ENCODE data around the gene DCHS2. TPM values are rescaled to one million over a fixed set of nuclear protein-coding genes. Genes with fewer than 3 reads are reported as not detected.

Gene DCHS2
- total RNA-seq, 2 experiments from 2014 or later = not detected

DNA sequence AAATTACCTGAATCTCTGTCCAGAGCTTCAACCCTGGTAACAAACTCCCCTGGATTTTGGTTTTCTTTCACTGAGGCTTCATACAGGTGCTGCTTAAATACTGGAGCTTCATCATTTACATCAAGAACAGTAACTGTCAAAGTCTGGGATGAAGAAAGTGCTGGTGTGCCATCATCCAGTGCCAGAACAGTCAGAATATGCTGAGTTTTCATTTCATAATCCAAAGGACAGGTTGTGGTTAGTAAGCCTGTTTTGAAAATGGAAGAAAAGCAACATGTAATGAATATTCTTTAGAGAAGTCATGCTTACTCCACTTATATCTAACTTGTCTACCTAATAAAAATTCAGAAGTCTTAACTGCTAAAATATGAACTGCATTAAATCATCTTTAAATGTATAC is 175.9 kb downstream of the DCHS2 start:
- ChIA-PET CTCF (no interaction called here), POLR2A (no interaction called here)
- intact Hi-C loops (cut with micrococcal nuclease) = no loop called here
- Mint-ChIP-seq H3K9me3 (peaks cover 7% of the 10 kb centered on the region), H3K27me3 (peaks cover 1% of the 10 kb centered on the region), H3K27ac (no peak overlapping the region), H3K36me3 (no peaks in the 10 kb centered on the region), H3K4me3 (no peak overlapping the region), H3K4me1 (ENCODE audit: low read depth) (no peaks in the 10 kb centered on the region)
- no peak for DNase-seq

DNA sequence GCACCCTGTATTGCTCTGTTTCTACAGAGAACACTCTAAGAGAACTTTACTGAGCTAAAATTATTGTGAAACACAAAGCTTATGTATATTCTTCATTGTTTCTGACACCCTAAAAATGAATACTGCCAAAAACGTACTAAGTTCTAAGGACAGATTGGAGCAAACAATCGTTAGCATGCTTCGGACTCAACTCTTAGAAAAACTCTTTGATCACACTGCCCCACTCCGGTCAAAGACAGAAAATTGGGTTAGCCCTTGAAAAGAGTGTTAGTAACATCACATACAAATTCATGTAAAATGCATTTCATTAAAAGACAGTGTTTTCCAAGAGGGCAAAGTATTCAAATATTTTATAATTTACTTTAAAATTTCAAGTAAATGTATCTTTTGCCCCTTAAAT is 177.4 kb downstream of the DCHS2 start:
- Mint-ChIP-seq H3K4me1 (ENCODE audit: low read depth) (no peaks in the 10 kb centered on the region), H3K36me3 (no peaks in the 10 kb centered on the region), H3K27me3 (peaks cover 1% of the 10 kb centered on the region), H3K27ac (no peak overlapping the region), H3K9me3 (peaks cover 7% of the 10 kb centered on the region), H3K4me3 (no peak overlapping the region)
- no peak for DNase-seq
- CTCF ChIA-PET = interaction anchor here (1.0 kb wide), 1 partner anchor 17 kb away, joined by 3 read pairs; no protein-coding TSS in a partner anchor
- intact Hi-C loops (cut with micrococcal nuclease) = no loop called here
- POLR2A ChIA-PET = no interaction called here

DNA sequence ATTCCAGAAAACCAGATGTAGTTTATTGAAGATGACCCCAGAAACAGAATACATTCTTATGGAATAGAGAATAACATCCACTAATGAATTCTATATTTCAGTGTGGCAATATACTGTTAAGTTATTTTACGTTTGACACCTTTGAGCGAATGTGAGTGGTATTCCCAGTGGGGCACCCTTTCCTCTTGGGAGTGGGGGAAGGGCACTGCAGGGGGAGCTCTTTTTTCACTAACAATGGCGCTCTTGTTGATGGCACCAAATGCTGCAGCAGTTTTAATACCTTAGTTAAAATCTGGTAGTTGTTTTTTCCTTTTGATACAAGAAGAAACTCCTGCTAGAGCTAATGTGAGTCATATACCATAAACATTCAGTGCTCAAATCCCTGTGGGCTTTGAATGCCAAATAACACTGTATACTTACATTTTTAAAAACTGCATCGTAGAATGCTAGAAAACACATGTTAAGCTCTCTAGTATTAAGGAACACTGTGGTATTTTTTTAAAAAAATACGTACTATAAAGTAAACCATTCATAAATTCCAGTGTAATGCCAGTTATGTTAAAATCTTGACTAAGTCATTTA is 178.5 kb downstream of the DCHS2 start:
- H3K4me1 Mint-ChIP-seq (ENCODE audit: low read depth) = no peaks in the 10 kb centered on the region
- DNase-seq = no peak
- H3K36me3 Mint-ChIP-seq = no peaks in the 10 kb centered on the region
- intact Hi-C loops (cut with micrococcal nuclease) = no loop called here
- no peak overlapping the region for H3K4me3 Mint-ChIP-seq
- no peak overlapping the region for H3K27ac Mint-ChIP-seq
- peaks cover 1% of the 10 kb centered on the region for H3K27me3 Mint-ChIP-seq
- ChIA-PET CTCF (no interaction called here), POLR2A (no interaction called here)
- no peaks in the 10 kb centered on the region for H3K9me3 Mint-ChIP-seq

GRCh38 chr4:154312246-154312645 is 179.4 kb downstream of the DCHS2 start:
- POLR2A ChIA-PET = no interaction called here
- H3K36me3 Mint-ChIP-seq = no peaks in the 10 kb centered on the region
- H3K4me3 Mint-ChIP-seq = no peak overlapping the region
- intact Hi-C loops (cut with micrococcal nuclease) = no loop called here
- no peaks in the 10 kb centered on the region for H3K9me3 Mint-ChIP-seq
- no peak overlapping the region for H3K27ac Mint-ChIP-seq
- peaks cover 6% of the 10 kb centered on the region for H3K27me3 Mint-ChIP-seq
- DNase-seq = no peak
- CTCF ChIA-PET = no interaction called here
- no peaks in the 10 kb centered on the region for H3K4me1 Mint-ChIP-seq (ENCODE audit: low read depth)

- H3K4me3 Mint-ChIP-seq = no peak overlapping the region
- ChIA-PET POLR2A (no interaction called here), CTCF (interaction anchor here (0.6 kb wide), 1 partner anchor 604 kb away, joined by 4 read pairs; no protein-coding TSS in a partner anchor)
- intact Hi-C loops (cut with micrococcal nuclease) = no loop called here
- H3K27ac Mint-ChIP-seq = no peak overlapping the region
- no peaks in the 10 kb centered on the region for H3K36me3 Mint-ChIP-seq
- no peaks in the 10 kb centered on the region for H3K4me1 Mint-ChIP-seq (ENCODE audit: low read depth)
- no peak for DNase-seq
- H3K27me3 Mint-ChIP-seq = peaks cover 7% of the 10 kb centered on the region
- no peaks in the 10 kb centered on the region for H3K9me3 Mint-ChIP-seq
These were observed 181.0 kb downstream of the DCHS2 start for GRCh38 chr4:154310578-154310977.

DNA sequence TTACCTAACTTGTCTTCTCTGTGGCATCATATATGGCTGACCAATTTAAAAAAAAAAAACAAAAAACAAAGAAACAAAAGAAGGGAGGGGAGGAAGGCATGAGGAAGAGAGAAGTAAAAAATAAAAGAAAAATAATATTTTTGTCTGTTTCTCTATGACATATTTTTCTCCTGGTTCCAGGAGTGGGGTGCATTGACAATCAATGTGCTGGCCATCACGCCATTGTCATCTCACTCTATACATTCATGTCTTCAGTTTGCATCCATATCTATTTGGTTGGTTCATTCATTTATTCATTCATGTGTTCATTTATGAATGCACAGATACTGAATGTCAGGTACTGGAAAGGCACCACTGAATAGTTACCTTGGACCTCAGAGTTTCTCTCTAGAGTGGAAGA is 183.4 kb downstream of the DCHS2 start:
- H3K4me1 Mint-ChIP-seq (ENCODE audit: low read depth) = no peaks in the 10 kb centered on the region
- H3K9me3 Mint-ChIP-seq = no peaks in the 10 kb centered on the region
- ChIA-PET CTCF (no interaction called here), POLR2A (no interaction called here)
- intact Hi-C loops (cut with micrococcal nuclease) = no loop called here
- DNase-seq = no peak
- no peak overlapping the region for H3K27ac Mint-ChIP-seq
- peaks cover 5% of the 10 kb centered on the region for H3K27me3 Mint-ChIP-seq
- H3K36me3 Mint-ChIP-seq = no peaks in the 10 kb centered on the region
- H3K4me3 Mint-ChIP-seq = no peak overlapping the region

- H3K4me3 Mint-ChIP-seq = no peak overlapping the region
- ChIA-PET CTCF (no interaction called here), POLR2A (no interaction called here)
- no peak overlapping the region for H3K27ac Mint-ChIP-seq
- no peaks in the 10 kb centered on the region for H3K4me1 Mint-ChIP-seq (ENCODE audit: low read depth)
- intact Hi-C loops (cut with micrococcal nuclease) = no loop called here
- no peaks in the 10 kb centered on the region for H3K9me3 Mint-ChIP-seq
- H3K27me3 Mint-ChIP-seq = peaks cover 5% of the 10 kb centered on the region
- H3K36me3 Mint-ChIP-seq = no peaks in the 10 kb centered on the region
- no peak for DNase-seq
These were observed 184.1 kb downstream of the DCHS2 start for GRCh38 chr4:154307451-154307850.

DNA sequence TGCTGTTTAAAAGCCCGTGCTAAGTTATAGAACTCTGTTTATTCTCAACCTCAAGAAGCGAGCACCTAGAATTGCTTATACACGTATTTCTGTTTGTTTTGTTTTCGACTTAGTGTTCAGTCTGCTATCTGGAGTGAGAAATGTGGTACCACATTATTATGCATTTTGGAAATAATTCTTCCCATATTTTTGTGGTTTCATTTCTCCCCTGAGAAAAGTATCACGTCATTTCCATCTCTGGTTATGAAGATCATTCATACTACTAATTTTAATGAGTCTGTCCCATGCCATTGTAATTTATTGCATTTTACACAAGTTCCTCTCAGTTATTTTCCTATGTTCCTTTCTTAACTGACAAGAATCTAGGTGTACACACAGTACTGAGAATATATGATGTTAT is 186.0 kb downstream of the DCHS2 start:
- intact Hi-C loops (cut with micrococcal nuclease) = no loop called here
- Mint-ChIP-seq H3K9me3 (no peaks in the 10 kb centered on the region), H3K27me3 (peaks cover 5% of the 10 kb centered on the region), H3K4me3 (no peak overlapping the region), H3K36me3 (no peaks in the 10 kb centered on the region), H3K4me1 (ENCODE audit: low read depth) (no peaks in the 10 kb centered on the region), H3K27ac (no peak overlapping the region)
- ChIA-PET POLR2A (no interaction called here), CTCF (no interaction called here)
- DNase-seq = no peak

DNA sequence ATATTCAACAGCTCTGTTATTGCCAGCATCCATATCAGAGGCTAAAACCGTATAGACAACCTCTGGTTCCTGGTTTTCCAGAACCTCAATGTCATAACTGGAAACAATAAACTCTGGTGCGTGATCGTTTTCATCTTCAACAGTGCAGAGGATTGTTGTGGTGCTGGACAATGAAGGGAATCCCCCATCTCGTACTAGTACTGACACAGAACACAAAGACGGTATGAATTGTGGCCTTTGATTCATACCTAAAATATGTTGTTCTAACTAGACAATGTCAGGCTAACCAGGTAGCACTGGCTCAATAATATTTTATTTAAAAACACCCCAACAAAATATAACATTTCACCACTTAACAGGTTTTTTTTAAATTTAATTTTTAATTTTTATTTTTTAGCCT is 186.9 kb downstream of the DCHS2 start:
- POLR2A ChIA-PET = no interaction called here
- Mint-ChIP-seq H3K27me3 (peaks cover 5% of the 10 kb centered on the region), H3K4me3 (no peak overlapping the region), H3K9me3 (no peaks in the 10 kb centered on the region), H3K27ac (no peak overlapping the region), H3K36me3 (no peaks in the 10 kb centered on the region), H3K4me1 (ENCODE audit: low read depth) (no peaks in the 10 kb centered on the region)
- CTCF ChIA-PET = no interaction called here
- intact Hi-C loops (cut with micrococcal nuclease) = no loop called here
- no peak for DNase-seq

GRCh38 chr4:154294652-154295350 is 196.8 kb downstream of the DCHS2 start:
- DNase-seq = no peak
- ChIA-PET POLR2A (no interaction called here), CTCF (no interaction called here)
- Mint-ChIP-seq H3K27me3 (no peaks in the 10 kb centered on the region), H3K4me3 (no peak overlapping the region), H3K27ac (no peak overlapping the region), H3K9me3 (no peaks in the 10 kb centered on the region), H3K4me1 (ENCODE audit: low read depth) (no peaks in the 10 kb centered on the region), H3K36me3 (no peaks in the 10 kb centered on the region)
- intact Hi-C loops (cut with micrococcal nuclease) = no loop called here

- intact Hi-C loops (cut with micrococcal nuclease) = no loop called here
- H3K27ac Mint-ChIP-seq = no peak overlapping the region
- POLR2A ChIA-PET = no interaction called here
These were observed 198.2 kb downstream of the DCHS2 start for GRCh38 chr4:154293427-154293826.

GRCh38 chr4:154292589-154292988 is 199.0 kb downstream of the DCHS2 start:
- ChIA-PET CTCF (no interaction called here), POLR2A (no interaction called here)
- Mint-ChIP-seq H3K27ac (no peak overlapping the region), H3K4me1 (ENCODE audit: low read depth) (no peaks in the 10 kb centered on the region), H3K36me3 (no peaks in the 10 kb centered on the region), H3K27me3 (no peaks in the 10 kb centered on the region), H3K9me3 (no peaks in the 10 kb centered on the region), H3K4me3 (no peak overlapping the region)
- intact Hi-C loops (cut with micrococcal nuclease) = no loop called here
- DNase-seq = no peak

More at GRCh38 chr4:154293427-154293826, 198.2 kb downstream of the DCHS2 start:
- DNase-seq = no peak
- H3K36me3 Mint-ChIP-seq = no peaks in the 10 kb centered on the region
- H3K4me3 Mint-ChIP-seq = no peak overlapping the region
- H3K9me3 Mint-ChIP-seq = no peaks in the 10 kb centered on the region
- H3K27me3 Mint-ChIP-seq = no peaks in the 10 kb centered on the region
- CTCF ChIA-PET = no interaction called here
- no peaks in the 10 kb centered on the region for H3K4me1 Mint-ChIP-seq (ENCODE audit: low read depth)

GRCh38 chr4:154277172-154277571 is 214.4 kb downstream of the DCHS2 start:
- Mint-ChIP-seq H3K9me3 (peaks cover 9% of the 10 kb centered on the region), H3K36me3 (no peaks in the 10 kb centered on the region), H3K4me3 (no peak overlapping the region), H3K27ac (no peak overlapping the region), H3K27me3 (peaks cover 4% of the 10 kb centered on the region), H3K4me1 (ENCODE audit: low read depth) (no peaks in the 10 kb centered on the region)
- intact Hi-C loops (cut with micrococcal nuclease) = no loop called here
- CTCF ChIA-PET = no interaction called here
- POLR2A ChIA-PET = no interaction called here
- DNase-seq = no peak
